HG03457 (cell line): ENCODE results near the gene ZDHHC4.
A peak's percentile ranks its signal among the peaks of the same experiment; 100 is the strongest.
"Not testable (repeated sequence)": the region's sequence is repeated elsewhere in the genome, so short reads cannot be mapped to it uniquely, and the experiment has no call there.

Experiments used
- ATAC-seq: cut with Tn5 transposase; IDR thresholded peaks from one replicate; pipeline ENCODE4 v1.9.1; 2021; ENCODE audit warnings: moderate number of reproducible peaks; ENCODE audit not compliant: unreplicated experiment

ZDHHC4 gene

DNA sequence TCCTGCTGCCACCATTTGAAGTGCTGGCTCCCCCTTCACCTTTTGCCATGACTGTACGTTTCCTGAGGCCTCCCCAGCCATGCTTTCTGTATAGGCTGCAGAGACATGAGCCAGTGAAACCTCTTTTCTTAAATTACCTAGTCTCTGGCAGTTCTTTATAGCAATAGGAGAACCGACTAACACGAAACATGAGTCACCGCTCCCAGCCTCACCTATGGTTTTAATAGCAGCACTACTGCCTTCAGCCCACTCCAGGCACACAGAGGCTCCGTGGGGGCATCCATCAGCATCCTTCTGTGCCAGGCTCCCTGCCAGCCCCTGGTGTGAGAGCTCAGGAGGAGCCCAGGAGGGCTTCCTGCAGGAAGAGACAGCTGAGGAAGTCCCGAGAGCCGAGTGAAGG, 54.4 kb downstream of the ZDHHC4 start:
- ATAC-seq = no peak

DNA sequence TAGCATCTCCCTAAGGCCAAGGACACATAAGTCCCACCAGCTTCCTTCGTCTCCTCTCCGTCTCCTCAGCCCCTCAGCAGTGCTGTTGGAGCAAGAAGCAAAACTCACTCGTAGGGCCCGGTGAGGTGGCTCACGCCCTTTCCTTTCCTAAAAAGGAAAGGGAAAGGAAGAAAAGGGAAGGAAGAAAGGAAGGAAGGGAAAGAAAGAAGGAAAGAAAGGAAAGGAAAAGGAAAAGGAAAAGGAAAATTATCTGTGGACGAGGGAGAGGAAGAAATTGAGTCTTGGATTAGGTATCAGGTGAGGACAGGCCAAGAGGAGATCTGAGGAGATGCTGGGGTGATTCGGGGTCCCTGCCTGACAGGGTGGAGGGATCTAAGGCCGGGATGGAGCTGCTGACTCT, 56.8 kb downstream of the ZDHHC4 start:
- no peak for ATAC-seq

DNA sequence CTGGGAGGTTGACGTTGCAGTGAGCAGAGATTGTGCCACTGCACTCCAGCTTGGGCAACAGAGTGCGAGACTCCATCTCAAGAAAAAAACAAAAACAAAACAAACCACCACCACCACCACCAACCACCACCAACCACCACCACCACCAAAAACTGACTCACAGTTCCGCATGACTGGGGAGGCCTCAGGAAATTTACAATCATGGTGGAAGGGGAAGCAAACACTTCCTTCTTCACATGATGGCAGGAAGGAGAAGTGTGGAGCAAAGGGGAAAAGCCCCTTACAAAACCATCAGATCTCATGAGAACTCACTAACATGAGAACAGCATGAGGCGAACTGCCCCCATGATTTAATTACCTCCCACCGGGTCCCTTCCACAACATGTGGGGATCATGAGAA, 57.7 kb downstream of the ZDHHC4 start:
- ATAC-seq = not testable (repeated sequence)

DNA sequence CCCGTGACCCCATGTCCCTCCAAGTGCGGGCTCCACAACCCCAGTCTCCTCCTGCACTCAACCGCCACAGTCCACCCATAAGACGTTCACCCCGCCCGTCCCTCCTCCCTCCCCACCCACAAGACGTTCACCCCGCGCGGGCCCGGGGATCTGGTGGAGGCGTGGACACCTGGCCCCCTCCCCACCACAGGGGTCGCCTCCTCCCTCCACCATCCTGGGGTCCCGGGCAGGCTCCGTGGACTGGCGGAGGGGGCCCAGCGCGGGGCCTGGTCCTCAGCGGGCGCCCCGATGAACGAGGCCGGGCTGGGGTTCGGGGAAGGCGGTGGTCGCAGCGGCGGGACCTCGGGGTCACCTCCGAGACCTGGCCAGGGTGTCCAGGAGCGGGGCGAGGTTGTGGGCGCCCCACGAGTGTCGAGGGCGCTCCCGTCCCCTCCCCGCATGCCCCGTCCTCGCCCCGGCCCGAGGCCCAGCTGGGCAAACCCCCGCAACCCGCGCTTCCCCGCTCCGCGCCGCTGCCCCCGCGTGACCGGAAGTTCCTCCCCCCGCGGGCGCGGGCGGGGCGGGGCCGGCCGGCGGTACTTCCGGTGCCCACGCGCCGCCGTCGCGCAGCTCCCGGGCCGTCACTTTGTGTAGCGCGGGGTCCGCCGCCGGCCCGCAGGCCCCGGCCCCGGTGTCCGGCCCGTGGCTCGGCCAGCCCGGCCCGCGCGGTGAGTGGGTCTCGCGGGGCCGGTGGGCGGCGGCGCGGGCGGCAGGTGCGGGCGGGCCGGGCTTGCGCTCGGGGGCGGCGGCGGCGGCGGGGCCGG, 59.7 kb downstream of the ZDHHC4 start, which contains the start of gene ZNF316:
Gene ZNF316 (plus strand): TSS at position 578 of the 803 bp plus-strand sequence. CDS start 5,092 bp downstream, outside the sequence.
- peak; percentile 56 for ATAC-seq

DNA sequence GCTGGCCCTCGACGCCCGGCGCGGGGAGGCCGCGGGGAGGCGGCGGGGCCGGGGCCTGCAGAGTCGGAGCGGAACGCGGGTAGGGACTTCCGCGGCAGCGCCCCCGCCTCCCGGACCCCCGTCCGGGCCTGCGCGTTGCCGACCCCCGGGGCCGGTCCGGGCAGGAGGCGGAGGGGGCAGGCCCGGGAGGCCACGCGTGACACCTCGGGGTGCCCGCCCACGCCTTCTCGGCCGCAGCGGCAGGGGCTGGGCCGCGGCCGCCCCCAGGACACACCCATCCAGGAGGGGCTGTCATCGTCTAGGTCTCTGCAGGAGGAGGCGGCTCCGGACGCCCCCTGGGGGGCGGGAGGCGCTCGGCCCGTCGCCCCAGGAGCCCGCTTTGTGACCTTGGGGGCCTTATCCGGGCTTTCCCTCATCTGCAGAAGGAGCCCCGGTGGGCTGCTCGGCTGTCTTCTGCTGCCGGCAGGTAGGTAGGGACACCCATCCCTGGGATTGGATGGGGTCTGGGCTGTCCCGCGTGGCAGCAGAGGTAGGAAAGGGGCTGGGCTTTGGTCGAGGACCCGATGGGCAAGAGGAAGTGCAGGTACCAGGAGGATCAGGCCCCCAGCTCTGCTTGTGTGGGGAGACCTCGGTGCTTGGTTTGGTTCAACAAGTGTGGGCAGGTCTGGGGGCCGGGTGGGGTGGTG, 60.4 kb downstream of the ZDHHC4 start:
- ATAC-seq = peak; percentile 52
